IMR-90 (cell line): ENCODE data around the gene TTC31. TPM values are rescaled to one million over a fixed set of nuclear protein-coding genes. Genes with fewer than 3 reads are reported as not detected.

Source experiments
- ATAC-seq: fragments of 200-7000 bp; cut with Tn5 transposase; 2 replicates; pipeline ENCODE4 v1.9.1; 2020; ENCODE audit warnings: low read depth, mild to moderate bottlenecking, moderate library complexity
- BruUV-seq: library from RNA; stranded (reverse); fragments of 400-500 nt; replicated peaks from 2 replicates; lab custom pipeline; 2021; lab: Mats Ljungman, UMichigan
- CTCF ChIA-PET: fragments of 300-600 bp; formaldehyde crosslinking; extraction: SDS; loops from one replicate; lab custom pipeline; 2021; ENCODE audit warnings: antibody characterized with exemption; lab: Yijun Ruan, JAX
- POLR2A ChIA-PET: fragments of 300-600 bp; sonication (Branson Sonifier 250); formaldehyde crosslinking; loops from one replicate; lab custom pipeline; 2022; ENCODE audit warnings: antibody characterized with exemption; ENCODE audit not compliant: unreplicated experiment; lab: Charles Lee
- DNase-seq: peaks from one replicate; pipeline ENCODE4 v3.0.0; 2013
- H2AFZ ChIP-seq: replicated peaks from 2 replicates; pipeline ENCODE3; 2013; ENCODE audit warnings: low read length, mild to moderate bottlenecking; ENCODE audit not compliant: poor library complexity
- H2AK5ac ChIP-seq: 2 replicates; pipeline ENCODE4 v1.6.1; 2013; ENCODE audit warnings: low read depth, low read length, inconsistent platforms
- H2AK9ac ChIP-seq: replicated peaks from 2 replicates; pipeline ENCODE3; 2013; ENCODE audit warnings: mild to moderate bottlenecking, low read depth, low read length, moderate library complexity; ENCODE audit not compliant: poor library complexity
- H2BK120ac ChIP-seq: 2 replicates; pipeline ENCODE4 v1.6.1; 2013; ENCODE audit warnings: low read depth, low read length, inconsistent platforms
- H2BK15ac ChIP-seq: 3 replicates; pipeline ENCODE4 v1.6.1; 2013; ENCODE audit warnings: low read depth, low read length, inconsistent platforms
- H2BK20ac ChIP-seq: 2 replicates; pipeline ENCODE4 v1.6.1; 2013; ENCODE audit warnings: low read depth, mild to moderate bottlenecking, inconsistent platforms, low read length, moderate library complexity
- H2BK5ac ChIP-seq: 2 replicates; pipeline ENCODE4 v1.6.1; 2013; ENCODE audit warnings: mild to moderate bottlenecking, low read depth, low read length, inconsistent platforms; ENCODE audit not compliant: poor library complexity, severe bottlenecking
- H3K14ac ChIP-seq: replicated peaks from 2 replicates; pipeline ENCODE4 v1.6.1; 2013; ENCODE audit warnings: low read depth, low read length, inconsistent platforms
- H3K18ac ChIP-seq: 2 replicates; pipeline ENCODE4 v1.6.1; 2013; ENCODE audit warnings: low read depth, low read length, control low read depth
- H3K23ac ChIP-seq: 2 replicates; pipeline ENCODE4 v1.6.1; 2013; ENCODE audit warnings: low read depth, low read length, inconsistent platforms
- H3K27ac ChIP-seq: 2 replicates; pipeline ENCODE4 v1.5.1; 2013; ENCODE audit warnings: mild to moderate bottlenecking, control low read depth, low read length; ENCODE audit not compliant: insufficient read depth
- H3K27me3 ChIP-seq: 2 replicates; pipeline ENCODE4 v1.6.1; 2013; ENCODE audit warnings: low read length; ENCODE audit not compliant: control insufficient read depth, insufficient read depth
- H3K36me3 ChIP-seq: 2 replicates; pipeline ENCODE4 v1.6.1; 2013; ENCODE audit warnings: low read length, mixed read lengths; ENCODE audit not compliant: control insufficient read depth, insufficient read depth
- H3K4ac ChIP-seq: 2 replicates; pipeline ENCODE4 v1.6.1; 2013; ENCODE audit warnings: low read depth, low read length, inconsistent platforms
- H3K4me1 ChIP-seq: 2 replicates; pipeline ENCODE4 v1.6.1; 2013; ENCODE audit warnings: low read length, mixed read lengths; ENCODE audit not compliant: control insufficient read depth, insufficient read depth
- H3K4me2 ChIP-seq: 2 replicates; pipeline ENCODE4 v1.6.1; 2013; ENCODE audit warnings: low read depth, mild to moderate bottlenecking, control low read depth, low read length, moderate library complexity
- H3K4me3 ChIP-seq: 2 replicates; pipeline ENCODE4 v1.5.1; 2013; ENCODE audit warnings: low read depth, mild to moderate bottlenecking, control low read depth, low read length, moderate library complexity; ENCODE audit not compliant: insufficient read depth
- H3K56ac ChIP-seq: 2 replicates; pipeline ENCODE4 v1.6.1; 2013; ENCODE audit warnings: low read length, inconsistent platforms; ENCODE audit not compliant: insufficient read depth; ENCODE audit errors: extremely low read depth
- H3K79me1 ChIP-seq, 2 experiments: 2 replicates each; pipeline ENCODE4 v1.6.1; 2013; ENCODE audit warnings: low read length in 2 of 2, inconsistent platforms in 1 of 2, low read depth in 1 of 2
- H3K9ac ChIP-seq: 2 replicates; pipeline ENCODE4 v1.6.1; 2013; ENCODE audit warnings: low read depth, low read length, control low read depth
- H3K9me1 ChIP-seq: 2 replicates; pipeline ENCODE4 v1.6.1; 2013; ENCODE audit warnings: low read length, inconsistent platforms; ENCODE audit not compliant: insufficient read depth
- H3K9me3 ChIP-seq: 2 replicates; pipeline ENCODE4 v1.6.1; 2013; ENCODE audit warnings: low read length; ENCODE audit not compliant: control insufficient read depth, insufficient read depth
- H4K20me1 ChIP-seq: 2 replicates; pipeline ENCODE4 v1.6.1; 2013; ENCODE audit warnings: low read length, inconsistent platforms; ENCODE audit not compliant: insufficient read depth
- H4K5ac ChIP-seq: 2 replicates; pipeline ENCODE4 v1.6.1; 2013; ENCODE audit warnings: mild to moderate bottlenecking, low read depth, low read length, control low read depth
- H4K8ac ChIP-seq, 2 experiments: 2 replicates each; pipeline ENCODE4 v1.6.1; 2013; ENCODE audit warnings: low read depth in 2 of 2, low read length in 2 of 2, control low read depth in 1 of 2, inconsistent platforms in 1 of 2
- H4K91ac ChIP-seq: 2 replicates; pipeline ENCODE4 v1.6.1; 2013; ENCODE audit warnings: low read depth, low read length, inconsistent platforms; ENCODE audit not compliant: insufficient read depth
- BHLHE40 ChIP-seq: fragments of 150-350 bp; IDR thresholded peaks from 2 replicates; pipeline ENCODE4 v1.6.1; 2016; ENCODE audit warnings: mild to moderate bottlenecking, low read depth, low read length
- CEBPB ChIP-seq: IDR thresholded peaks from 2 replicates; pipeline ENCODE4 v1.6.1; 2012; ENCODE audit warnings: low read depth, low read length, improper control_type of control experiment
- CHD1 ChIP-seq: IDR thresholded peaks from 2 replicates; pipeline ENCODE4 v1.6.1; 2012; ENCODE audit warnings: low read depth, low read length, improper control_type of control experiment
- FOS ChIP-seq: fragments of 150-350 bp; IDR thresholded peaks from 2 replicates; pipeline ENCODE4 v1.6.1; 2016; ENCODE audit warnings: low read depth, low read length
- MAZ ChIP-seq: IDR thresholded peaks from 2 replicates; pipeline ENCODE4 v1.6.1; 2012; ENCODE audit warnings: low read depth, mild to moderate bottlenecking, low read length, improper control_type of control experiment, moderate library complexity, borderline replicate concordance
- MXI1 ChIP-seq: IDR thresholded peaks from 2 replicates; pipeline ENCODE4 v1.6.1; 2012; ENCODE audit warnings: low read depth, mild to moderate bottlenecking, low read length, moderate library complexity, borderline replicate concordance
- POLR2A ChIP-seq: IDR thresholded peaks from 2 replicates; pipeline ENCODE4 v1.6.1; 2012; ENCODE audit warnings: mild to moderate bottlenecking, low read depth, low read length
- RAD21 ChIP-seq: IDR thresholded peaks from 2 replicates; pipeline ENCODE4 v1.6.1; 2012; ENCODE audit warnings: low read length, improper control_type of control experiment
- RCOR1 ChIP-seq: IDR thresholded peaks from 2 replicates; pipeline ENCODE4 v1.6.1; 2012; ENCODE audit warnings: mild to moderate bottlenecking, low read length, improper control_type of control experiment; ENCODE audit not compliant: insufficient replicate concordance
- WGBS, 2 experiments: methylation state at CpG; one replicate each; pipeline versions ENCODE4 v1.1.5 to v1.1.7; 2013; ENCODE audit warnings: missing lambda C conversion rate in 2 of 2; ENCODE audit not compliant: insufficient read length in 1 of 2; ENCODE audit errors: extremely low coverage in 2 of 2; 5-methylcytosine and 5-hydroxymethylcytosine counted together
- dilution Hi-C: fragments of 300-500 bp; cut with HindIII; formaldehyde crosslinking; loops from one replicate; pipeline ENCODE4 v1.14.3; 2018; ENCODE audit warnings: low sequenced_read_pairs; ENCODE audit not compliant: unreplicated experiment
- in situ Hi-C: fragments of 300-500 bp; cut with MboI; formaldehyde crosslinking; loops from 3 replicates; pipeline ENCODE4 v1.14.3; 2019; ENCODE audit warnings: low sequenced_read_pairs, inconsistent platforms, mixed read lengths
- intact Hi-C: fragments of 100-400 bp; cut with micrococcal nuclease; formaldehyde crosslinking; loops from 2 replicates; pipeline ENCODE4 v1.10.0; 2022
- polyA plus RNA-seq, 3 experiments: library from polyadenylated mRNA; depleted of rRNA; stranded (reverse); fragments of >200 nt; gene quantifications; 2 replicates each; pipeline ENCODE4 v1.2.3, GENCODE V29; 2012; ENCODE audit warnings: low replicate concordance in 1 of 3
- total RNA-seq: library from RNA; depleted of rRNA; stranded (reverse); fragments of >200 nt; gene quantifications from 2 replicates; pipeline ENCODE4 v1.2.3, GENCODE V29; 2012
- TF ChIP-seq, protein P1 (sequence below): fragments of 150-350 bp; IDR thresholded peaks from 2 replicates; pipeline ENCODE4 v1.6.1; 2016; ENCODE audit warnings: low read depth, mild to moderate bottlenecking, low read length, moderate library complexity, borderline replicate concordance
- TF ChIP-seq, protein P2 (sequence below): fragments of 150-350 bp; IDR thresholded peaks from 2 replicates; pipeline ENCODE4 v1.6.1; 2017; ENCODE audit warnings: mild to moderate bottlenecking, antibody characterized with exemption, low read length, low read depth
- TF ChIP-seq, protein P3 (sequence below): conservative IDR thresholded peaks from 2 replicates; pipeline ENCODE4 v1.5.1; 2012; ENCODE audit warnings: mild to moderate bottlenecking, low read depth, low read length, improper control_type of control experiment

Gene TTC31
- total and polyA plus RNA-seq, 2 of the 4 experiments (the other 2 are of a cell fraction): 6.3 to 18.8 TPM

DNA sequence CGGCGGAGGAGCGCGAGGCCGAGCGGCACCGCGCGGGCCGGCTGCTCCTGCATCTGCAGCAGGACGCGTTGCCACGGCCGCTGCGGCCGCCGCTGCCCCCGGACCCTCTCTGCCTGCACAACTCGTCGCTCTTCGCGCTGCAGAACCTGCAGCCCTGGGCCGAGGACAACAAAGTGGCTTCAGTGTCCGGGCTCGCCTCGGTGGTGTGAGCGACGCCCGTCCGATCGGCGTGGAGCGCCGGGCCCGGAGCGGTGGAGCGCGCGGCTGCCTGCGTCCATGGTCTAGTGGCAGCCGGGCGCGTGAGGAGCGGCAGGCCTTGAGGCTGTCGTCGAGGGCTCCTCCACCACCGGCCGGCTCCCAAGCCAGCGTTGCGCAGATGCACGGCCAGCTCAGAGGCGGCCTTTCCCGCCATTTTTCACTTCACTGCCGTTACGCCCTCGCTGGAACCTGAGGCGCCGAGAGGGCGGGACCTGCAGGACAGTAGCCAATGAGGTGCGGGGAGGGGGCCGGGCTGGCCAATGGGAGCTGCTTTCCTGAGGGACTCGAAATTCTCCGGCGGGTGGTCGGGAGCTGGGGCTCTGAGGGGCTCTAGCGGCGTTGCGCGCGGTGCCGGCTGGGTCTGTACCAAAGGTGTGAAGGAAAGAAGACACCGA, 33.2 kb downstream of the TTC31 start:
- 0 out of 2 replicates have a peak, but pooled peaks cover 5% of the 10 kb centered on the region for H4K20me1 ChIP-seq
- no peak overlapping the region for H2AK9ac ChIP-seq
- H3K27me3 ChIP-seq: peaks cover 91% of the 10 kb centered on the region
- no peak overlapping the region for H4K91ac ChIP-seq
- H3K36me3 ChIP-seq: no peaks in the 10 kb centered on the region
- H2BK120ac ChIP-seq: no peak overlapping the region
- dilution Hi-C loops: no loop called here
- peak; percentile 11 for DNase-seq
- no peak overlapping the region for H2BK15ac ChIP-seq
- no peak overlapping the region for H2AK5ac ChIP-seq
- H2BK5ac ChIP-seq: no peak overlapping the region
- H3K79me1 ChIP-seq: no peaks in the 10 kb centered on the region
- H3K4me2 ChIP-seq: no peak overlapping the region
- H3K9ac ChIP-seq: no peak overlapping the region
- H3K56ac ChIP-seq: no peak overlapping the region
- H3K4me3 ChIP-seq: no peak overlapping the region
- H4K8ac ChIP-seq: no peak overlapping the region
- no peak overlapping the region for H3K18ac ChIP-seq
- H3K9me3 ChIP-seq: peaks cover 20% of the 10 kb centered on the region
- H4K5ac ChIP-seq: no peak overlapping the region
- no TSS peak for BruUV-seq
- H3K9me1 ChIP-seq: no peaks in the 10 kb centered on the region
- ATAC-seq: peak; percentile 68
- H3K27ac ChIP-seq: no peak overlapping the region
- ChIA-PET POLR2A (no interaction called here), CTCF (no interaction called here)
- peak overlapping the region; percentile 80 for H2AFZ ChIP-seq
- intact Hi-C loops: no loop called here
- in situ Hi-C loops: no loop called here
- 8% methylated on average over 28 of the region's 72 CpGs; no CpG with 5 or more reads in 1 of the 2 experiments for WGBS, 2 experiments
- no peaks in the 10 kb centered on the region for H3K4me1 ChIP-seq
- no peak overlapping the region for H2BK20ac ChIP-seq
- TF ChIP-seq MAZ: no peak
- no peak for TF ChIP-seq MXI1
- TF ChIP-seq CHD1: no peak
- TF ChIP-seq, protein P1, sequence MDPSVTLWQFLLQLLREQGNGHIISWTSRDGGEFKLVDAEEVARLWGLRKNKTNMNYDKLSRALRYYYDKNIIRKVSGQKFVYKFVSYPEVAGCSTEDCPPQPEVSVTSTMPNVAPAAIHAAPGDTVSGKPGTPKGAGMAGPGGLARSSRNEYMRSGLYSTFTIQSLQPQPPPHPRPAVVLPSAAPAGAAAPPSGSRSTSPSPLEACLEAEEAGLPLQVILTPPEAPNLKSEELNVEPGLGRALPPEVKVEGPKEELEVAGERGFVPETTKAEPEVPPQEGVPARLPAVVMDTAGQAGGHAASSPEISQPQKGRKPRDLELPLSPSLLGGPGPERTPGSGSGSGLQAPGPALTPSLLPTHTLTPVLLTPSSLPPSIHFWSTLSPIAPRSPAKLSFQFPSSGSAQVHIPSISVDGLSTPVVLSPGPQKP: no peak
- TF ChIP-seq, protein P2, sequence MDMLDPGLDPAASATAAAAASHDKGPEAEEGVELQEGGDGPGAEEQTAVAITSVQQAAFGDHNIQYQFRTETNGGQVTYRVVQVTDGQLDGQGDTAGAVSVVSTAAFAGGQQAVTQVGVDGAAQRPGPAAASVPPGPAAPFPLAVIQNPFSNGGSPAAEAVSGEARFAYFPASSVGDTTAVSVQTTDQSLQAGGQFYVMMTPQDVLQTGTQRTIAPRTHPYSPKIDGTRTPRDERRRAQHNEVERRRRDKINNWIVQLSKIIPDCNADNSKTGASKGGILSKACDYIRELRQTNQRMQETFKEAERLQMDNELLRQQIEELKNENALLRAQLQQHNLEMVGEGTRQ: no peak
- no peak for TF ChIP-seq FOS
- no peak for TF ChIP-seq POLR2A
- TF ChIP-seq, protein P3, sequence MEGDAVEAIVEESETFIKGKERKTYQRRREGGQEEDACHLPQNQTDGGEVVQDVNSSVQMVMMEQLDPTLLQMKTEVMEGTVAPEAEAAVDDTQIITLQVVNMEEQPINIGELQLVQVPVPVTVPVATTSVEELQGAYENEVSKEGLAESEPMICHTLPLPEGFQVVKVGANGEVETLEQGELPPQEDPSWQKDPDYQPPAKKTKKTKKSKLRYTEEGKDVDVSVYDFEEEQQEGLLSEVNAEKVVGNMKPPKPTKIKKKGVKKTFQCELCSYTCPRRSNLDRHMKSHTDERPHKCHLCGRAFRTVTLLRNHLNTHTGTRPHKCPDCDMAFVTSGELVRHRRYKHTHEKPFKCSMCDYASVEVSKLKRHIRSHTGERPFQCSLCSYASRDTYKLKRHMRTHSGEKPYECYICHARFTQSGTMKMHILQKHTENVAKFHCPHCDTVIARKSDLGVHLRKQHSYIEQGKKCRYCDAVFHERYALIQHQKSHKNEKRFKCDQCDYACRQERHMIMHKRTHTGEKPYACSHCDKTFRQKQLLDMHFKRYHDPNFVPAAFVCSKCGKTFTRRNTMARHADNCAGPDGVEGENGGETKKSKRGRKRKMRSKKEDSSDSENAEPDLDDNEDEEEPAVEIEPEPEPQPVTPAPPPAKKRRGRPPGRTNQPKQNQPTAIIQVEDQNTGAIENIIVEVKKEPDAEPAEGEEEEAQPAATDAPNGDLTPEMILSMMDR: no peak
- TF ChIP-seq RCOR1: no peak
- TF ChIP-seq RAD21: no peak
- no peak for TF ChIP-seq BHLHE40
- no peak for TF ChIP-seq CEBPB
- no peak overlapping the region for H3K23ac ChIP-seq
- no peak overlapping the region for H3K14ac ChIP-seq
- H3K4ac ChIP-seq: no peak overlapping the region
